MM.1S (cell line): Measurements from ENCODE around the gene NHLH2.

Source experiments
- CTCF ChIP-seq: fragments of 300-600 bp; sonication (generic); IDR thresholded peaks from 2 replicates; pipeline ENCODE4 v1.5.1; 2016; ENCODE audit warnings: antibody characterized with exemption, low read length, mixed read lengths
- EZH2 ChIP-seq: fragments of 300-600 bp; sonication (generic); optimal IDR thresholded peaks from 2 replicates; pipeline ENCODE3; 2017; ENCODE audit warnings: low read depth, mild to moderate bottlenecking, antibody characterized with exemption, low read length, mixed read lengths
- EZH2phosphoT487 ChIP-seq: fragments of 300-600 bp; sonication (generic); IDR thresholded peaks from 2 replicates; pipeline ENCODE4 v1.6.1; 2018; ENCODE audit warnings: antibody characterized with exemption, low read length

- TF ChIP-seq CTCF (no peak), EZH2phosphoT487 (no peak), EZH2 (no peak)
These were observed 2.4 kb downstream of the NHLH2 start for GRCh38 chr1:115838431-115839028.
